Epidermal melanocyte (primary cell): ENCODE measurements around the gene FIBIN.
"Not testable (repeated sequence)": the region's sequence is repeated elsewhere in the genome, so short reads cannot be mapped to it uniquely, and the experiment has no call there.

Experiments used
- DNase-seq: peaks from one replicate; pipeline ENCODE4 v3.0.0; 2011; ENCODE audit warnings: low spot score; ENCODE audit not compliant: insufficient read length

FIBIN gene

DNA sequence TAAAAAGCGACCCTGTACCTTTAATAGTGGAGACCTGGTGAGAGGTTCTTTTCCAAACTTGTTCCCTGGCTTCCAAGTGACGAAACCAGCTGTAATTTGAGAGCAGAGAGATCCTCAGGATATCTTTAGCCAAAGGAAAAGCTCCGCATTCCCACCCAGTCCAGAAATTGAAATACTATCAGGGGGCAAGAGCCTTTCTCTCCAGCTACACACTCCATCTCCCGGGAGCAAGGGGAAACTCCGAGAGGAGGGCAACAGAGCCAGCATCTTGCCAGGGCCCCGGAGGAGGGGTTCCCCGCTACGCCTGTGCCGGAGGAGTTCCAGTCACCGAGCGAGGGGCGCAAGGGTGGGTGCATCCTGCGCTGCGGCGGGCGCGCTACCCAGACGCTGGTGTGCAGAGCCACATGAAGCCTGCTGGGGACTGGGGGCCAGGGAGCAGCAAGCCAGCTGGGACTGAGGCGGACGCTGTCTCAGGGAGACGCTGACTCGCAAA is at the start of gene FIBIN:
Gene FIBIN (plus strand): TSS at position 148 of the 493 bp plus-strand sequence. CDS start 415 bp downstream, outside the sequence.
- peak; percentile 20 for DNase-seq

DNA sequence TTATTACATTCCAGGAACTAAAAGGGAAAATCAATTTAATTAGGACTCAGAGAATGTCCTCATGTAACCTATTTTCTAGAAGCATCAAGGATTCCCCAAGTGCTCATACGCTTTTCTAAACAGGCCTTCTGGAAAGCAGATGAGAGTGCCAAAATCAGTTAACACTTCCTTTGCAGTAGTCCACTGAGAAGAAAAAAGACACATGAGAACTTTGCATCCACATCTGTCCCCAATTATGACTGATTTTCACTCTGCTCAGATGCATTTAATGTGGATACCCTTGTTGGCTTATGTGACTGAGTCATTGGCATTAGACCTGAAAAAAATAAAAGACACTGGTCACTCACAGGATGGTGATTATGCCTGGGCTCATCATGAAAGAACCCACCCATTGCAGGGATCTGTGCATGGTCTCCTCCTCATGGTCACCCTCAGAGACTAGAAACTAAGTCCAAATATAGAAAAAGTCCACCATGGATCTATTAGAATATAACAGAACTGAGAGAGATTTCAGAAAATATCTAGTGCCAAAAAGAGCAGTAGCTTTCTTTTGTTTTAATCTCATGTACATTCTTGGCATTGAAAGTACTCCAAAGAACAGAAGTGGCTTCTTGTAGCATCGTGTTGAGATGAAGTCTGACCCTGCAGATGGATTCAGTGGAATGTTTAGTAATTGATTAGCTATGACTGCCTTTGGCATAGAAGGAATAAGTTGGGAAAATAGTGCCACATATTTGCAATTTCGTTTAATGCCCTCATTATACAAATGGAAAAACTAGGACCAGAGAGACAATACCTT is 48.8 kb upstream of the FIBIN start:
- DNase-seq: no peak

DNA sequence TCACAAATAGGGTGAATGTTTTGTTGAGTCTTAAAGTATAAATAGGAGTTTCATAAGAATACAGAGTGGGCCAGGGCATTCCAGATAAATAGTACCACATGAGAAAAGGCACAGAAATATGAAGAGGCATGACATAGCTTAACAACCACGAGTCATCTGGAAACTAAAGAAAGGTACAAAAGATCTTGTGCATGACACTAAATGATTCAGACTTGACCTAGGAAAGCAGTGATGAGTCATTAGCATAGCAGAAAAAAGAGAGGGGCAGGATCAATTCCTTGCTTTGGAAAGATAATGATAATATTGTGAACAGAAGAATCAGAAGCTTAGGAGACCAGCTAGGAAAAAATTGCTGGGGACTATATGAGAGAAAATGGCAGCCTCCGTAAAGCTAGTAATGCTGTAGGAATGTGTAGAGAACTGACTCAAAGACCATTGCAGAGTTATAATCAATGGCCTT is 47.6 kb upstream of the FIBIN start:
- no peak for DNase-seq

DNA sequence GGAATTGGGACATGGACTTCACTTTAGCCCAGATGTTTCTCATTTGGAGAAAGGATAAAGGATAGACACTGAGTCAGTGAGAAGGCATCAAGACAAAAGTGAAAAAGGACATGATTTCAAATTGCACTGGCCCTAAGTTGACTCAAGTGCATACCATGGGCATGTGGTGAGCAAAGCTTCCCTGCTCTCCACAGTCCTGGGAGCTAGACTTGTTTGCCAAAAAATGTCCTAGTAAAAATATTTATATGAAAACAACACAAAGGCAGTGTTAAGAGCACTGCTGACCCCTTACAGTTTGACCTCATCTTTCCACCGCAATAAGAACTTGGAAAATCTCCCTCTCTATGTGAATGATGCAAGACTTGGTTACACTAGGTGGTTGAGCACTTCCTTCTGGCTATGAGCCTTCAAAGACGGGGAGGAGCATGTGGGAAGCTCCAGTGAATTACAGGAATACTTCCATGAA is 46.5 kb upstream of the FIBIN start:
- DNase-seq: peak; percentile 45

- DNase-seq: no peak
Measured at GRCh38 chr11:26947904-26948639, 45.8 kb upstream of the FIBIN start.

DNA sequence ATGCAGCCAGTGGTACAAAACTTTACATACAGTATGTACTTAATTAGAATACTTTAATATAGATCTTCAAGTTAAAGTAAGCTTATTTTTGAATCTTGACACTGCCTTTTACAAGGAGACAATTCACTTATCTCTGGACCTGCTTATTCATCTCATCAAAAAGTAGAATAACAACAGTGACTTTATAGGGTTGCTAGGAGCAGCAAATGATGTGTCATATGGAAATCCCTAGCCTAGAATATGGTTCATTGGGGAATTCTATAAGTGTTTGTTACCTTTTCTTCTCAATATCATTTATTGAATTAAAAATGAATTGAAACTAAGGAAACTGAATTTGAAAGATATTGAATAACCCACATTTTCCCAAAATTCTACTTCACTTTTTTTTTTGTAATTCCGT is 45.0 kb upstream of the FIBIN start:
- no peak for DNase-seq

DNA sequence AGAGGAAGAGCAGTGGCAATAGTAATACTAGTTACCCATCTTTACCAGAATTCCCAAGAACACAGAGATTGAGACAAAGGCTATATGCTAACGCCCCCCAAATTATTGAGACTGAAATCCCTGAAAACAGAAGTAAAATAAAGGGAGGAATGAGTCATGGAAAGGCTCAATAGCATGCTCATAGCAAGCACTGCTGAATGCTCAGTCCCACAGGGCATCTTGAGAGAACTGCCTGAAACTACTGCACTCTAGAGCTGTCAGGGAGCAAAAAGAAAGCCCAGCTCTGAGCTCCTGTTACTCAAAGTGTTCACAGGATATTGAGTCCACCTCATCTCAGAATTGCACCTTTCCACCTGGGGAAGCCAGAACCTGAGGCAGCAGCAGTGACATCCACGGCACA is 44.1 kb upstream of the FIBIN start:
- DNase-seq: no peak

DNA sequence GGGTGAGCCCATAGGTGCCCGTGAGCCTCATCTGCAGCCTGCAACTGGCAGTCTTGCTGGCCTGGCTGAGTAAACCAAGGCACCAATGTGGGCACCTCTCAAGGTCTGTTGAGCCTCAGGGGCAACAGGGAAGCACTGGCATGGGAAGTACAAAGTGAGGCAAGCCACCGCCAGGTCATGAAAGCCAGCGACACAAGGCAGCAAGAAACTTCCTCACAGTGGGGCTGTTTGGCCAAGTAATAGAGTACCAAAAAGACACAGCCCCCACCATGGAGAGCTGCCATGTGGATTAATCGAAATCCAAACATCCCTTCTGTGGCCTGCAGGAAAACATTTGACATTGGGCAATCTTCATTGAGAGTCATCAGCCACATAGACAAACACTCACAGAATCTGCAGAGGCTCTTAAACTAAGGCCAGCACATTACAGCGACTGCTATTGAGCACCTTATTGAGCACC is 43.6 kb upstream of the FIBIN start:
- no peak for DNase-seq

- no peak for DNase-seq
Measured at GRCh38 chr11:26951809-26952515, 42.0 kb upstream of the FIBIN start.

DNA sequence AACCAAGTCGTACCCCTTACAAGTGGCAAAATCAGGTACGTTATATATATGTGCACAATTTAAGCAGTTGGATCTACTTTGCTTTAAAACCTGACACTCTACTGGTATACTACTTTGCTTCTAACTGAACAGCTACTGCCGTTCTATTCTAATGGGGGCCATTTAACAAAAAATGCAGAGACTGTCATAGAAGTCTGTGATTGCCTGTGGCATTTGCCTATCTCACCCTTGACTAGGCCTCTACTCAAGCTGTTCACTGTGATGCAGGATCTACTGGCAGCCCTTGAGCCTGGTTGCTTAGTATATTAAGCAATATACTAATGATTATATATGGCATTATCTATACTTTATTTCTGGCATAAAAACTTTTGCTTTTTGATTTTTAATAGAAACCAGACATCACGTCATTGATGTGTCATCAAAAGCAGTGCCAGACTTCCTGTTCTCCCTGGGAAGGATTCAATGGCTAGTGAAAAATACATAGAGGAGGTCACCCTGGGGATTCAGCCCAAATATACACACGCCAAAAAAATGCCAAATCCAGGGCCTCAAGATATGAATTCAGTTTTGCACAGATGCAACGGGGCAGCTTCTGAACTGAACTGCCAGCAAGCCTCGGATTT is 40.0 kb upstream of the FIBIN start:
- no peak for DNase-seq

- no peak for DNase-seq
Measured at GRCh38 chr11:26958005-26958701, 35.8 kb upstream of the FIBIN start.

GRCh38 chr11:26958702-26959049 is 35.2 kb upstream of the FIBIN start:
- no peak for DNase-seq

- no peak for DNase-seq
Measured at GRCh38 chr11:26960281-26960680, 33.6 kb upstream of the FIBIN start.

- DNase-seq: no peak
Measured at GRCh38 chr11:26963764-26964163, 30.1 kb upstream of the FIBIN start.

DNA sequence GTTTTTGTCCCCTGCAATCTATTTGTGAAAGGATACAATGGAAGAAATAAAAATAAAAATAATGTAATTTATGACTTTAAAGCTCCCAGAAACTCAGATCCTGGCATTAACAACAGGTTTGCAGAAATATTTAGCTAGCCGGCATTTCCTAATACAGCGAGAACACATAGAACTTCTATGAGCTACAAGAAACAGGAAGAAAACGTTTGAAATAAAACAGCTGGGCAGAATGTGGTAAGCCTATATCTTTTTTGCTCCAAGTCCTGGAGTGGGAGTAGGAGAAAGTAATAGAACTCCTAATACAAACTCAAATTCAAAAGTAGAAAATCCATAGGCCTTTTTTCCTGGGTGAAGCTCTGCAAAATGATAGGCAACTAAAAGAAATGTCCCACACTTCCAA is 29.6 kb upstream of the FIBIN start:
- no peak for DNase-seq

DNA sequence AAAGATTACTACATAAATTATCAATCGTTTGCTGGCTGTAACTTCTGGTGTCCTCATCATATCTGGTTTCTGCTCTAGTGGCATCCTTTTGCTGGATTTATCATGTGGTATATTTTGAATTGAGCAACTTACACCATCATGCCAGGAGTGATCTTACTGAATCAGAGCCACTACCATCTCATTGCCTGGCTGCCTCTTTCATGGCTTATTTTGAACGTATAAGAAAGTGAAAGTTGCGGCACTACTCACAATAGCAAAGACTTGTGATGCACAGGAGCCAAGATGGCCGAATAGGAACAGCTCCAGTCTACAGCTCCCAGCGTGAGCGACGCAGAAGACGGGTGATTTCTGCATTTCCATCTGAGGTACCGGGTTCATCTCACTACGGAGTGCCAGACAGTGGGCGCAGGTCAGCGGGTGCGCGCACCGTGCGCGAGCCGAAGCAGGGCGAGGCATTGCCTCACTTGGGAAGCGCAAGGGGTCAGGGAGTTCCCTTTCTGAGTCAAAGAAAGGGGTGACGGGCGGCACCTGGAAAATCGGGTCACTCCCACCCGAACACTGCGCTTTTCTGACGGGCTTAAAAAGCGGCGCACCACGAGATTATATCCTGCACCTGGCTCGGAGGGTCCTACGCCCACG is 28.9 kb upstream of the FIBIN start:
- DNase-seq: not testable (repeated sequence)

DNA sequence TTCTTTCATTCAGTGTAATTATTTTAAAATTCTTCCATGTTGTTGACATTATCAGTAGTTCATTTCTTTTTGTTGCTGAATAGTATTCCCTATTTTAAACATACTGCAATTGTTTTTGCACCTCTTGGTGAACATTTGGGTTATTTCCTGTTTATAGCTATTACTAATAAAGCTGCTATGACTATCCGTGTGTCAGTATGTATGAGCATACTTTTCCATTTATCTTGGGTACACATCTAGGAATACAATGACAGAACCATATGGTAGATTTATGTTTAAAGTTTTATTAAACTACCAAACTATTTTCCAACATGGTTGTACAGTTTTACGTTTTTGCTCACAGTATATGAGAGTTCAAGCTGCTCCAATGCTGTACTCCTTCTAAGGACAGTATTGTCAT is 22.0 kb upstream of the FIBIN start:
- no peak for DNase-seq

DNA sequence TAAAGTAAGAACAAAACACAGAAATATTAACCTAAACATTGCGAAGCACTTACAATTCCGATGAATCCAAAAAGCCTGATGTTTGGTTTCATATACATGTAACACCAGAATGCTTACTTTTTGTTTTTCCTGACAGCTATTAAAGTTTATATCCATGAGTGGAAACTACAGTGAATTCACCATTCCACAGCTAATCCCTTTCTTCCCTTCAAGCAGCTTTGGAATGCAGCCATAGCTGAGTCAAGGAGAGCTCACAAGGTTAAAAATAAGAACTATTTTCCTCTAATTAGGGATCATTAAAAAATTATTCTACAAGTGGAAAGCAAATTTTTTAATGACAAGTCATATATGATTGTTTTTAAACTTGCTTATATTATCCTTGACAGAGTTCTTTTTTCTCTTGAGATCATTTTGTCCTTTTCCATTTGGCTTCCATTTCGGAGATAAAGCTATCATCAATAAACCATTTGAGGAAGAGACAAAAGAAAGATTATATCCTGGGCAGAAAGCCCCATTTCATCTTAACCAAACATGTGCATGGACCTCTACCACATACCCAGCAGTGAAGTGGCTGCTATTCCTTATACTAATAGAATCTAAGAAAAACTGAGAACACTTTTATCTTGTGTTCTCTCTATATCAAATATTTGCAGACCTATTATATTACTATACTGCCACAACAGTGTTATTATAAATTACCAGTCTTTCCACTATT is 19.7 kb upstream of the FIBIN start:
- no peak for DNase-seq

GRCh38 chr11:26974996-26975395 is 18.9 kb upstream of the FIBIN start:
- DNase-seq: no peak

DNA sequence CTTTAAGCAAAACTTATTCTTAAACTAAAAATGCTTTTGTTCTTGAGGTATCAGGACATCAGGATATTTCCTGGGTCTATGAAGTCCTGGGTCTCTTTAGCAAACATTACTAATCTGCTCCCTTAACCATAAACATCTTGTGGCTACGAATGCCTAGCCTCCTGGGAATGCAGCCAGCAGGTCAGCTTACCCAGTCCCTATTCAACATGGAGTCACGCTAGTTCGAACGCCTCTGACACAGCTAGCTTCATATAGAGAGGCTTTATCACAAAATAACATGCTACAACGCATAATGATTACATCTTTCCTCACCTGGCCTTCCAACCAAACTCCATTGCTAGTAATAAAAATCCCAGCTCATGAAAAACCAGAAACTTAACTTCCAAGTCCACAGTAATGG is 17.5 kb upstream of the FIBIN start:
- DNase-seq: no peak
